Right atrium auricular region (tissue), 2 donors: ENCODE data around the gene NTN1. TPM values are rescaled to one million over a fixed set of nuclear protein-coding genes. Genes with fewer than 3 reads are reported as not detected.

Experiments
- DNase-seq: peaks from one replicate; pipeline ENCODE4 v3.0.0-alpha.2; 2019; ENCODE audit warnings: low spot score
- H3K27ac ChIP-seq, 2 donors: fragments of 200-600 bp; sonication (generic); 1 replicate in 1 of 2; 2 replicates in 1 of 2; pipeline ENCODE4 v1.5.1; 2016 to 2019
- H3K27me3 ChIP-seq, 2 donors: fragments of 200-600 bp; sonication (generic); one replicate each; pipeline versions ENCODE4 v1.5.1 to v1.6.0; 2017 to 2019
- H3K36me3 ChIP-seq: fragments of 200-600 bp; sonication (generic); one replicate; pipeline ENCODE4 v1.5.1; 2016
- H3K4me1 ChIP-seq, 2 donors: fragments of 200-600 bp; sonication (generic); one replicate each; pipeline versions ENCODE4 v1.5.1 to v1.6.0; 2017 to 2019
- H3K4me3 ChIP-seq, 2 donors: fragments of 200-600 bp; sonication (generic); 1 replicate in 1 of 2; 2 replicates in 1 of 2; pipeline ENCODE4 v1.5.1; 2017 to 2019; ENCODE audit warnings: mild to moderate bottlenecking in 1 of 2, moderate library complexity in 1 of 2
- H3K9me3 ChIP-seq, 2 donors: fragments of 200-600 bp; sonication (generic); one replicate each; pipeline ENCODE4 v1.5.1; 2019
- total RNA-seq, 2 donors: library from RNA; depleted of rRNA; stranded (reverse); fragments of >200 nt; gene quantifications; one replicate each; pipeline ENCODE4 v1.1.0, GENCODE V29; 2016
- TF ChIP-seq, protein P1 (sequence below), 2 donors: fragments of 200-600 bp; sonication (generic); IDR thresholded peaks; one replicate each; pipeline ENCODE4 v1.5.1; 2019; ENCODE audit warnings: antibody characterized with exemption in 2 of 2

The NTN1 gene
- total RNA-seq, 2 donors from 2014 or later: 142 to 163 TPM

DNA sequence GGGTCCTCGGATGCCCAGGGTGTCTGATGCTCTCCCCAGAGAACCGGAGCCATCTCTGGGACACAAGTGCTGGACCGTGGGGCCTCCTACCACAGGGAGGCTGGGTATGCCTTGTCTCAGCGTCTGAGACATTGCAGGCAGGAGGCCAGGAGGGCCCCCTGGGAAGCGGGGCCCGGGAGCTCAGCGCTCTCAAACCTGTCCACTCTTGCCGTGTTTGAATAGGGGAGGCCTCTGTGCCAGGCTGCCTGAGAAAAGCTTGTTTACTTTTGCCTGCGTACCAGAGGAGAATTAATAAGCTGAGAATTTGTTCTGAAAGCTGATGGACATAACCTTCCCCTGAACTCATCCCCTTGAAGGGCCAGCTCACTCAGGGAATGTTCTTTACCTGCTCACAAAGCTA is 163.8 kb downstream of the NTN1 start:
- no peak overlapping the region for H3K4me3 ChIP-seq
- H3K9me3 ChIP-seq: no peaks in the 10 kb centered on the region
- DNase-seq: no peak
- TF ChIP-seq, protein P1, sequence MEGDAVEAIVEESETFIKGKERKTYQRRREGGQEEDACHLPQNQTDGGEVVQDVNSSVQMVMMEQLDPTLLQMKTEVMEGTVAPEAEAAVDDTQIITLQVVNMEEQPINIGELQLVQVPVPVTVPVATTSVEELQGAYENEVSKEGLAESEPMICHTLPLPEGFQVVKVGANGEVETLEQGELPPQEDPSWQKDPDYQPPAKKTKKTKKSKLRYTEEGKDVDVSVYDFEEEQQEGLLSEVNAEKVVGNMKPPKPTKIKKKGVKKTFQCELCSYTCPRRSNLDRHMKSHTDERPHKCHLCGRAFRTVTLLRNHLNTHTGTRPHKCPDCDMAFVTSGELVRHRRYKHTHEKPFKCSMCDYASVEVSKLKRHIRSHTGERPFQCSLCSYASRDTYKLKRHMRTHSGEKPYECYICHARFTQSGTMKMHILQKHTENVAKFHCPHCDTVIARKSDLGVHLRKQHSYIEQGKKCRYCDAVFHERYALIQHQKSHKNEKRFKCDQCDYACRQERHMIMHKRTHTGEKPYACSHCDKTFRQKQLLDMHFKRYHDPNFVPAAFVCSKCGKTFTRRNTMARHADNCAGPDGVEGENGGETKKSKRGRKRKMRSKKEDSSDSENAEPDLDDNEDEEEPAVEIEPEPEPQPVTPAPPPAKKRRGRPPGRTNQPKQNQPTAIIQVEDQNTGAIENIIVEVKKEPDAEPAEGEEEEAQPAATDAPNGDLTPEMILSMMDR (IDR thresholded peaks at IDR 0.05): no peak
- peaks cover 43% of the 10 kb centered on the region for H3K36me3 ChIP-seq
- no peaks in the 10 kb centered on the region for H3K4me1 ChIP-seq
- no peaks in the 10 kb centered on the region for H3K27me3 ChIP-seq
- no peak overlapping the region for H3K27ac ChIP-seq

DNA sequence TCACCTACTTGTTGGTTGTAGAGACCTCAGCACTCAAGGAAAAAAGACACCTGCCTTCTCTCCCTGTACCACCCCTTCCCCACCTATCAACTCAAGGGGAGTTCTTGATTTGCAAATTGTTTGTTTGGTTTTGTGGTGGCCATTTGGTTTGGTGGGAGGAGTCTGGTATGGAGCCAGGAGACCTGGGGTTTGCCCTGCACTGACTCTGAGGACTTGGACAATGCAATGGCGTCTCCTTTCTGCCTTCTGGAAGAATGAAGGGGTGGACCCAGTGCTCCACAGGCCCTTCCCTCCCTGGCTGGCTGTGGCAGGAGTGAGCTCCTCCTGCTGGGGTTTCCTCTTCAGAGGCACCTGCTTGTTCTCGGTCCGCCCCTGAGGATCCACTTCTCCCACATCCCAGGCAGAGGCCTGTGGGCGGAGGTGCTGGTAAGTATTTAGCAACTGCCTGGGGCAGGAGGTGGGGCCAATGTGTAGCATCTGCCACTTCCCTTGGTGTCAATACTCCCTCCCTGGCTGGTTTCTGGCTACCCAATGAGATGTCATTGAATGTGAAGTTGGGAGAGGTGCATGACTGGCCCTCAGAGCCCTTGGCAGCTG is 164.5 kb downstream of the NTN1 start:
- H3K27me3 ChIP-seq: no peaks in the 10 kb centered on the region
- H3K9me3 ChIP-seq: no peaks in the 10 kb centered on the region
- TF ChIP-seq, protein P1 (IDR thresholded peaks at IDR 0.05): no peak
- no peak overlapping the region for H3K27ac ChIP-seq
- H3K36me3 ChIP-seq: peaks cover 39% of the 10 kb centered on the region
- no peak overlapping the region for H3K4me3 ChIP-seq
- no peak for DNase-seq
- no peaks in the 10 kb centered on the region for H3K4me1 ChIP-seq

DNA sequence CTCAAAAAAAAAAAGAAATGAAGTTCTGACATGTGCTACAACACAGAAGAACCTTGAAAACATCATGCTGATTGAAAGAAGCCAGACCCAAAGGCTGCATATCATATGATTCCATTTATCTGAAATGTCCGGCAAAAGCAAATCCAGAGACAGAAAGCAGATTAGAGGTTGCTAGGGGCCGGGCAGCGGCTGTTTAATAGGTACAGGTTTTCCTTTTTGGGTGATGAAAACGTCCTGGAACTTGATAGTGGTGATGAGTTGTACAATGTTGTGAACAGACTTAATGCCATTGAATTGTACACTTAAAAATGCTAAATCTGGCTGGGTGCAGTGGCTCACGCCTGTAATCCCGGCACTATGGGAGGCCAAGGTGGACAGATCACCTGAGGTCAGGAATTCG is 166.5 kb downstream of the NTN1 start:
- TF ChIP-seq, protein P1 (IDR thresholded peaks at IDR 0.05): no peak
- Histone ChIP-seq H3K27me3 (no peaks in the 10 kb centered on the region), H3K36me3 (peaks cover 32% of the 10 kb centered on the region), H3K4me3 (no peak overlapping the region), H3K9me3 (no peaks in the 10 kb centered on the region), H3K4me1 (no peaks in the 10 kb centered on the region), H3K27ac (no peak overlapping the region)
- no peak for DNase-seq

GRCh38 chr17:9188367-9188766 is 167.1 kb downstream of the NTN1 start:
- no peak for DNase-seq
- H3K27me3 ChIP-seq: no peaks in the 10 kb centered on the region
- H3K36me3 ChIP-seq: peaks cover 27% of the 10 kb centered on the region
- H3K27ac ChIP-seq: no peak overlapping the region
- H3K4me1 ChIP-seq: no peaks in the 10 kb centered on the region
- TF ChIP-seq, protein P1 (IDR thresholded peaks at IDR 0.05): no peak
- H3K9me3 ChIP-seq: no peaks in the 10 kb centered on the region
- H3K4me3 ChIP-seq: no peak overlapping the region

DNA sequence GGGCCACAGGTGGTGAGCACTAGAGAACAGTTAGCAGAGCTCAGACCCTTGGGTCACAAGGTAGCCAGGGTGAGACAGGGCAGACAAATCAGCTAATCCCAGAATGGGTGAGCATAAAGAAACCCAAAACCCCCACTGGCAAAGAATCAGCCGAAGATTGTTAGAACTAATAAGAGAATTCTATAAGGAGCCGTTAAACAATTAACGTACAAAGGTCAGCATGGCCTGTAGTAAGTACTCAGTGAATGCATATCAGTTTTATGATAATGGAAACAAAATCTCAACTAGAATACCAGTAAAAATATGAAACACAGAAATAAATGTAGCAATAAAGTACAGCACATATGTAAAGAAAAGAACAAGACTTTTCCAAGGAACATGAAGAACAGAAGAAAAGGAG is 168.6 kb downstream of the NTN1 start:
- Histone ChIP-seq H3K36me3 (peaks cover 14% of the 10 kb centered on the region), H3K4me3 (no peak overlapping the region), H3K27ac (no peak overlapping the region), H3K9me3 (no peaks in the 10 kb centered on the region), H3K27me3 (no peaks in the 10 kb centered on the region), H3K4me1 (no peaks in the 10 kb centered on the region)
- TF ChIP-seq, protein P1 (IDR thresholded peaks at IDR 0.05): no peak
- no peak for DNase-seq

DNA sequence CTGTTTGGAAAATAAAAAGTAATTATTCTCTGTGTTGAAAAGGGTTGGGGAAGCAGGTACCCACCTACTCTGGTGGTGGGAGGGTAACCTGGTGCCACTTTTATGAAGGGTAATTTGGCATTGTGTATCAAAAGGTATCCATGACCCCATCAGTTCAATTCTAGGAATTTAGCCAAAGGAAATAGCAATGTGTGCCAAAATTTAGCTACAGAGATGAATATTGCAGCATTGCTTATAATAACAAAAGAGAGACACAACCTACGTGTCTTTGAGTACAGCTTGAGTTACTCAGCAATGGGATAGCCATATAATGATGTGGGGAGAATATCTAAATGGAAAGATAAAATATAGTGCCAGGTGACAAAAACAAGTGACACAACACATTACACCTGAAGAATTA is 170.7 kb downstream of the NTN1 start:
- Histone ChIP-seq H3K4me3 (no peak overlapping the region), H3K27ac (no peak overlapping the region), H3K27me3 (no peaks in the 10 kb centered on the region), H3K9me3 (no peaks in the 10 kb centered on the region), H3K36me3 (no peaks in the 10 kb centered on the region), H3K4me1 (no peaks in the 10 kb centered on the region)
- TF ChIP-seq, protein P1 (IDR thresholded peaks at IDR 0.05): no peak
- no peak for DNase-seq
